H1 (cell line): ENCODE results near the gene CDK10. TPM values are rescaled to one million over a fixed set of nuclear protein-coding genes. Genes with fewer than 3 reads are reported as not detected.

Experiments
- CTCF ChIA-PET: fragments of 300-600 bp; sonication (Branson Sonifier 250); formaldehyde crosslinking; loops from one replicate; lab custom pipeline; 2021; ENCODE audit not compliant: partially characterized antibody; lab: Charles Lee
- POLR2A ChIA-PET: fragments of 300-600 bp; sonication (Branson Sonifier 250); formaldehyde crosslinking; loops from one replicate; lab custom pipeline; 2021; ENCODE audit warnings: inconsistent platforms; ENCODE audit not compliant: partially characterized antibody; lab: Charles Lee
- DNase-seq, 2 experiments: peaks; one replicate each; pipeline versions ENCODE4 v3.0.0 to v3.0.0-alpha.2; 2010 to 2022; ENCODE audit warnings: low spot score in 2 of 2, low read depth in 1 of 2, mixed read lengths in 1 of 2
- FAIRE-seq: peaks from 2 replicates; lab custom pipeline; 2011; peaks lifted over from hg19 to GRCh38; lab: Jason Lieb, UNC
- H2AFZ ChIP-seq: 2 replicates; pipeline ENCODE4 v1.8.1; 2012; ENCODE audit warnings: low read length, inconsistent platforms
- H2AK5ac ChIP-seq: 2 replicates; pipeline ENCODE4 v1.6.1; 2013; ENCODE audit warnings: low read depth, low read length
- H2BK120ac ChIP-seq: replicated peaks from 2 replicates; pipeline ENCODE3; 2013; ENCODE audit warnings: low read depth, low read length, inconsistent platforms
- H2BK12ac ChIP-seq: 2 replicates; pipeline ENCODE4 v1.6.1; 2013; ENCODE audit warnings: low read depth, low read length
- H2BK15ac ChIP-seq: 2 replicates; pipeline ENCODE4 v1.6.1; 2013; ENCODE audit warnings: low read length
- H2BK20ac ChIP-seq: 2 replicates; pipeline ENCODE4 v1.6.1; 2013; ENCODE audit warnings: low read length
- H2BK5ac ChIP-seq: 2 replicates; pipeline ENCODE4 v1.6.1; 2013; ENCODE audit warnings: low read depth, low read length
- H3K14ac ChIP-seq: 2 replicates; pipeline ENCODE4 v1.6.1; 2013; ENCODE audit warnings: inconsistent platforms; ENCODE audit not compliant: insufficient read length
- H3K18ac ChIP-seq: 2 replicates; pipeline ENCODE4 v1.6.1; 2013; ENCODE audit warnings: low read length; ENCODE audit errors: extremely low read depth
- H3K23ac ChIP-seq: 2 replicates; pipeline ENCODE4 v1.6.1; 2013; ENCODE audit warnings: inconsistent platforms; ENCODE audit not compliant: insufficient read length
- H3K23me2 ChIP-seq: 2 replicates; pipeline ENCODE4 v1.6.1; 2013; ENCODE audit warnings: low read depth, low read length
- H3K27ac ChIP-seq: 2 replicates; pipeline ENCODE4 v1.6.1; 2011; ENCODE audit warnings: low read depth, low read length, inconsistent platforms
- H3K27me3 ChIP-seq, 4 experiments: replicated peaks in 1 of 4; 1 replicate in 1 of 4; 2 replicates in 3 of 4; pipeline versions ENCODE4 v1.6.1 to v1.8.1; 2011 to 2013; ENCODE audit warnings: low read length in 3 of 4, mild to moderate bottlenecking in 3 of 4, inconsistent platforms in 2 of 4, mixed read lengths in 2 of 4, moderate library complexity in 1 of 4; ENCODE audit not compliant: control insufficient read depth in 3 of 4, insufficient read depth in 3 of 4; ENCODE audit errors: extremely low read depth in 1 of 4
- H3K36me3 ChIP-seq, 4 experiments: 2 replicates each; pipeline versions ENCODE4 v1.6.1 to v1.8.1; 2011 to 2013; ENCODE audit warnings: mild to moderate bottlenecking in 4 of 4, low read length in 3 of 4, moderate library complexity in 2 of 4, control low read depth in 1 of 4, inconsistent platforms in 1 of 4; ENCODE audit not compliant: insufficient read depth in 4 of 4, control insufficient read depth in 2 of 4
- H3K4ac ChIP-seq: replicated peaks from 2 replicates; pipeline ENCODE3; 2013; ENCODE audit warnings: low read length, low read depth, mixed read lengths, inconsistent platforms; ENCODE audit not compliant: insufficient read length
- H3K4me1 ChIP-seq, 4 experiments: replicated peaks in 1 of 4; 1 replicate in 1 of 4; 2 replicates in 3 of 4; pipeline versions ENCODE4 v1.6.1 to v1.8.1; 2011 to 2013; ENCODE audit warnings: low read length in 3 of 4, inconsistent platforms in 2 of 4, mixed read lengths in 1 of 4; ENCODE audit not compliant: insufficient read depth in 4 of 4, control insufficient read depth in 3 of 4
- H3K4me2 ChIP-seq, 2 experiments: 2 replicates each; pipeline versions ENCODE4 v1.6.1 to v1.8.1; 2011 to 2013; ENCODE audit warnings: low read depth in 2 of 2, low read length in 2 of 2, control low read depth in 1 of 2, inconsistent platforms in 1 of 2, mild to moderate bottlenecking in 1 of 2; ENCODE audit not compliant: insufficient read depth in 1 of 2
- H3K4me3 ChIP-seq, 4 experiments: fragments of 200-600, 300-600 bp in 1 of 4; sonication (generic), shearing (Covaris generic), sonication (Bioruptor Twin) in 1 of 4; 2 replicates each; pipeline versions ENCODE4 v1.5.1 to v1.8.1; 2011 to 2016; ENCODE audit warnings: low read length in 4 of 4, low read depth in 3 of 4, control low read depth in 2 of 4, inconsistent platforms in 2 of 4, mild to moderate bottlenecking in 2 of 4, mixed read lengths in 1 of 4, moderate library complexity in 1 of 4; ENCODE audit not compliant: insufficient read depth in 2 of 4; ENCODE audit errors: extremely low read depth in 1 of 4
- H3K56ac ChIP-seq: replicated peaks from 2 replicates; pipeline ENCODE3; 2013; ENCODE audit warnings: low read depth, mild to moderate bottlenecking, mixed read lengths, low read length, inconsistent platforms; ENCODE audit not compliant: insufficient read length
- H3K79me1 ChIP-seq: 2 replicates; pipeline ENCODE4 v1.6.1; 2013; ENCODE audit warnings: low read depth, low read length, control low read depth
- H3K79me2 ChIP-seq, 2 experiments: 2 replicates each; pipeline versions ENCODE4 v1.6.1 to v1.8.1; 2012 to 2013; ENCODE audit warnings: low read length in 2 of 2, mild to moderate bottlenecking in 2 of 2, inconsistent platforms in 1 of 2; ENCODE audit not compliant: insufficient read depth in 2 of 2, control insufficient read depth in 1 of 2
- H3K9ac ChIP-seq, 4 experiments: replicated peaks in 1 of 4; 1 replicate in 1 of 4; 2 replicates in 3 of 4; pipeline versions ENCODE4 v1.6.1 to v1.8.1; 2011 to 2013; ENCODE audit warnings: low read depth in 3 of 4, low read length in 3 of 4, control low read depth in 2 of 4, mild to moderate bottlenecking in 2 of 4, moderate library complexity in 2 of 4, inconsistent platforms in 1 of 4; ENCODE audit errors: extremely low read depth in 1 of 4
- H3K9me3 ChIP-seq, 2 experiments: 2 replicates each; pipeline versions ENCODE4 v1.6.1 to v1.8.1; 2012 to 2013; ENCODE audit warnings: mild to moderate bottlenecking in 2 of 2, moderate library complexity in 2 of 2, control low read depth in 1 of 2, inconsistent platforms in 1 of 2, low read depth in 1 of 2, low read length in 1 of 2, mixed read lengths in 1 of 2; ENCODE audit not compliant: insufficient read depth in 2 of 2
- H4K20me1 ChIP-seq, 2 experiments: replicated peaks in 1 of 2; 2 replicates each; pipeline versions ENCODE3 to v1.8.1; 2011 to 2013; ENCODE audit warnings: inconsistent platforms in 2 of 2, low read length in 2 of 2, mild to moderate bottlenecking in 1 of 2; ENCODE audit not compliant: insufficient read depth in 2 of 2, control insufficient read depth in 1 of 2
- H4K5ac ChIP-seq: 2 replicates; pipeline ENCODE4 v1.6.1; 2013; ENCODE audit warnings: low read length, low read depth, mixed read lengths, inconsistent platforms; ENCODE audit not compliant: insufficient read length
- H4K8ac ChIP-seq: 2 replicates; pipeline ENCODE4 v1.8.0; 2013; ENCODE audit warnings: mild to moderate bottlenecking, moderate library complexity, low read length, inconsistent platforms; ENCODE audit not compliant: insufficient read depth; ENCODE audit errors: extremely low read depth
- H4K91ac ChIP-seq: replicated peaks from 2 replicates; pipeline ENCODE3; 2013; ENCODE audit warnings: low read length, mixed read lengths, inconsistent platforms; ENCODE audit not compliant: insufficient read length
- BCL11A ChIP-seq, 2 experiments: IDR thresholded peaks; one replicate each; pipeline ENCODE4 v1.6.1; 2011; ENCODE audit warnings: low read depth in 2 of 2, low read length in 2 of 2, mild to moderate bottlenecking in 2 of 2
- CHD2 ChIP-seq: IDR thresholded peaks from 2 replicates; pipeline ENCODE4 v1.6.1; 2012; ENCODE audit warnings: low read length, improper control_type of control experiment
- EP300 ChIP-seq, 2 experiments: IDR thresholded peaks; 1 replicate in 1 of 2; 2 replicates in 1 of 2; pipeline ENCODE4 v1.6.1; 2011 to 2012; ENCODE audit warnings: low read depth in 2 of 2, low read length in 2 of 2, mild to moderate bottlenecking in 2 of 2, borderline replicate concordance in 1 of 2, inconsistent platforms in 1 of 2, moderate library complexity in 1 of 2
- FOSL1 ChIP-seq: IDR thresholded peaks from 2 replicates; pipeline ENCODE4 v1.6.1; 2011; ENCODE audit warnings: mild to moderate bottlenecking, low read depth, low read length, moderate library complexity; ENCODE audit not compliant: insufficient read depth
- SIRT6 ChIP-seq: IDR thresholded peaks from one replicate; pipeline ENCODE4 v1.7.1; 2012; ENCODE audit warnings: low read length, inconsistent platforms
- WGBS, 2 experiments: shearing (Covaris generic) in 1 of 2; methylation state at CpG; one replicate each; pipeline versions ENCODE4 v1.1.6 to v1.1.7; 2013 to 2015; ENCODE audit warnings: low lambda C conversion rate in 2 of 2, mixed read lengths in 2 of 2, inconsistent platforms in 1 of 2, low coverage in 1 of 2, missing lambda C conversion rate in 1 of 2; ENCODE audit not compliant: insufficient replicate concordance in 2 of 2, insufficient coverage in 1 of 2, insufficient read length in 1 of 2; ENCODE audit errors: extremely low coverage in 1 of 2, missing lambda C conversion rate in 1 of 2; 5-methylcytosine and 5-hydroxymethylcytosine counted together
- polyA plus RNA-seq, 7 experiments: library from polyadenylated mRNA; depleted of rRNA in 3 of 7; stranded (reverse) in 5 of 7; unstranded in 2 of 7; fragments of >200 nt in 5 of 7; fragments of 200-250 nt in 2 of 7; gene quantifications; 1 replicate in 5 of 7; 2 replicates in 1 of 7; 4 replicates in 1 of 7; pipeline versions ENCODE4 v1.2.1 to v1.2.3, GENCODE V29; 2011 to 2013; ENCODE audit warnings: missing spikeins in 2 of 7, mixed read lengths in 2 of 7
- total RNA-seq: library from RNA; stranded (reverse); fragmentation: NEBNext Ultra II Directional; extraction: Animal tissue kit (Norgen Biotek cat#: 25700); gene quantifications from 2 replicates; pipeline ENCODE4 v1.2.1, GENCODE V29; 2021

CDK10 gene
- total and polyA plus RNA-seq, 2 of the 8 experiments (the other 6 are each of a cell fraction or from before 2014, with no cell fraction given), result 49.5 to 83.9 TPM

DNA sequence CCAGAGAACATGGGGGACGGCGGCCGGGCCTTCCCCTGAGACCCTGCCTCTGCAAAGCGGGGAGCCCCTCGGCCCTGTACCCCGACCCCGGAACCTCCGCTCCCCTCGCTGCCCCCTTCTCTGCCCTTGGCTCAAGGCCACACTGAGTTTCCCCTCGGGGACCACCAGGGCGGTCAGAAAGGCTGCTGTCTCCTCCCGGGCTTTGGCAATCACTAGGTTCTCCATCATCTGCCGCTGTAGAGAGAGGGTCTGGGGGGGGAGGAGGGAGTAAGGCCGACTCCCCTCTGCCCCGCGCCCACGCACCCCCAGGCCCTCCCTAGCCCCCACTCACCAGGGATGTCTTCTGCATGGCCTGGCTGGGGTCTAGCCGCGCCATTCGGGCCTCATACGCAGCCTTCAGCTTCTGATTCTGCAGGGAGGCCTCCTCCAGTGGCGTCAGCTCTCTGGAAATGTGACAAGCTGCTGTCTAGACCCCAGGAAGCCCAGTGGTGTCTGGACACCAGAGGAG lies 25.8 kb downstream of the CDK10 start:
- Histone ChIP-seq H3K4ac (no peak overlapping the region), H4K91ac (no peak overlapping the region), H3K4me2 (peak overlapping the region; percentile 58 to 72), H3K14ac (no peak overlapping the region), H2BK5ac (0 out of 2 replicates have a peak overlapping the region, but pooled peaks have one; percentile 44), H2BK15ac (no peak overlapping the region), H3K4me1 (peaks cover 0 to 14% (median 11%) of the 10 kb centered on the region in 4 experiments; a peak in 6 of 7 replicates), H3K27ac (no peak overlapping the region), H3K9ac (peak overlapping the region; percentile 8 to 83 (median 68); a peak in 6 of 7 replicates), H4K8ac (peak overlapping the region; percentile 97; the same call in 1 of the 2 replicates), H2AFZ (no peak overlapping the region), H4K5ac (no peak overlapping the region), H2BK20ac (no peak overlapping the region), H3K27me3 (peaks cover 0 to 6% (median 1%) of the 10 kb centered on the region in 4 experiments; a peak in 4 of 7 replicates), H3K23me2 (peaks cover 3% of the 10 kb centered on the region; the same call in 1 of the 2 replicates), H2AK5ac (no peak overlapping the region), H3K36me3 (peaks cover 0 to 10% (median 5%) of the 10 kb centered on the region in 4 experiments; a peak in 3 of 8 replicates), H3K4me3 (peak overlapping the region; percentile 73 to 91 (median 78)), H3K56ac (no peak overlapping the region), H3K23ac (no peak overlapping the region), H2BK12ac (no peak overlapping the region), H3K9me3 (no peaks in the 10 kb centered on the region), H4K20me1 (peaks cover 4 to 7% of the 10 kb centered on the region in 2 experiments), H3K79me2 (no peaks in the 10 kb centered on the region), H3K18ac (no peak overlapping the region), H2BK120ac (no peak overlapping the region), H3K79me1 (0 out of 2 replicates have a peak, but pooled peaks cover 2% of the 10 kb centered on the region)
- ChIA-PET POLR2A (interaction anchor here (0.6 to 16.7 kb wide), 7 partner anchors 5 to 213 kb away, joined by 3 to 193 read pairs (median 4); partner anchors contain the start of genes SPATA2L and VPS9D1), CTCF (interaction anchor here (6.2 kb wide), 1 partner anchor 12 kb away, joined by 36 read pairs; the partner anchor contains the start of gene SPATA2L)
- FAIRE-seq, result no peak
- DNase-seq, result no peak
- WGBS, 2 experiments, result 26% methylated on average over 11 of the region's 22 CpGs; no CpG with 5 or more reads in 1 of the 2 experiments
- TF ChIP-seq FOSL1 (no peak), EP300 (IDR thresholded peaks at IDR 0.05; ENCODE audit: borderline replicate concordance in 1 of 2, low read depth in 2 of 2, low read length in 2 of 2) (no peak), SIRT6 (no peak), BCL11A (IDR thresholded peaks at IDR 0.05; ENCODE audit: low read depth in 2 of 2, low read length in 2 of 2) (no peak), CHD2 (no peak)
